Prostate gland (tissue), 2 donors: ENCODE data around the gene RAB36.

Experiments used
- POLR2A ChIP-seq: fragments of 450-650 bp; IDR thresholded peaks from one replicate; pipeline ENCODE4 v1.6.1; 2016; ENCODE audit warnings: antibody characterized with exemption, mild to moderate bottlenecking
- POLR2AphosphoS5 ChIP-seq: sonication (generic); formaldehyde crosslinking; IDR thresholded peaks from one replicate; pipeline ENCODE4 v1.6.1; 2017; ENCODE audit warnings: antibody characterized with exemption
- TF ChIP-seq, protein P1 (sequence below), 4 experiments: fragments of 200-600 bp in 2 of 4; fragments of 450-650 bp in 2 of 4; sonication (generic) in 2 of 4; IDR thresholded peaks; 1 replicate in 3 of 4; 2 replicates in 1 of 4; pipeline ENCODE4 v1.5.1; 2016 to 2019; ENCODE audit warnings: antibody characterized with exemption in 4 of 4, mild to moderate bottlenecking in 2 of 4, moderate library complexity in 2 of 4

DNA sequence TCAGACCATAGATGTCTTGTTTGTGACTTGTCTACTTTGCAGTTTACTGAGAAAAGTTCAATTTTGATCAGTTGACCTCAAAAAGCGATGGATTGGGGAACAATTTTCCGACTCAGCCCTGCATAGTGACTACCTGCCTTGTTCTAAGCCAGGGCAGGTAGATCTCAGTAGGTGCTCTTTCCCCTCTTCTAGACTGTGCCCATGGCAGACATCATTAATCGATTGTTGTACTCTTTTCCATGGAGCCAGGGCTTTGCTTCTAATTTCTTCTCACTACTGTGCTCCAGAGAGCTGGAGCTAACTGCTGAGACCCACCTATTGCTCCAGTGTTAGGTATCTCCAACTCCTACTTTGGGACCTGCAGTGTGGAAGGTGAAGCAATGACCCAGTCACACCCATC is 9.9 kb downstream of the RAB36 start:
- TF ChIP-seq, protein P1, sequence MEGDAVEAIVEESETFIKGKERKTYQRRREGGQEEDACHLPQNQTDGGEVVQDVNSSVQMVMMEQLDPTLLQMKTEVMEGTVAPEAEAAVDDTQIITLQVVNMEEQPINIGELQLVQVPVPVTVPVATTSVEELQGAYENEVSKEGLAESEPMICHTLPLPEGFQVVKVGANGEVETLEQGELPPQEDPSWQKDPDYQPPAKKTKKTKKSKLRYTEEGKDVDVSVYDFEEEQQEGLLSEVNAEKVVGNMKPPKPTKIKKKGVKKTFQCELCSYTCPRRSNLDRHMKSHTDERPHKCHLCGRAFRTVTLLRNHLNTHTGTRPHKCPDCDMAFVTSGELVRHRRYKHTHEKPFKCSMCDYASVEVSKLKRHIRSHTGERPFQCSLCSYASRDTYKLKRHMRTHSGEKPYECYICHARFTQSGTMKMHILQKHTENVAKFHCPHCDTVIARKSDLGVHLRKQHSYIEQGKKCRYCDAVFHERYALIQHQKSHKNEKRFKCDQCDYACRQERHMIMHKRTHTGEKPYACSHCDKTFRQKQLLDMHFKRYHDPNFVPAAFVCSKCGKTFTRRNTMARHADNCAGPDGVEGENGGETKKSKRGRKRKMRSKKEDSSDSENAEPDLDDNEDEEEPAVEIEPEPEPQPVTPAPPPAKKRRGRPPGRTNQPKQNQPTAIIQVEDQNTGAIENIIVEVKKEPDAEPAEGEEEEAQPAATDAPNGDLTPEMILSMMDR (IDR thresholded peaks at IDR 0.05): no peak
- TF ChIP-seq POLR2AphosphoS5 (no peak), POLR2A (no peak)
